Spinal cord (tissue), 10 donors: Measurements from ENCODE around the gene GZF1. TPM values are rescaled to one million over a fixed set of nuclear protein-coding genes. Genes with fewer than 3 reads are reported as not detected.

Experiments used
- DNase-seq, 6 donors: peaks; one replicate each; pipeline versions ENCODE4 v3.0.0 to v3.0.0-alpha.2; 2013 to 2015; ENCODE audit warnings: low spot score in 6 of 6, low read depth in 4 of 6
- H3K27ac ChIP-seq: one replicate; pipeline ENCODE4 v1.5.1; 2013; ENCODE audit warnings: low read depth, low read length, control low read depth
- H3K27me3 ChIP-seq: one replicate; pipeline ENCODE4 v1.6.1; 2013; ENCODE audit warnings: low read length; ENCODE audit not compliant: control insufficient read depth, insufficient read depth
- H3K36me3 ChIP-seq: one replicate; pipeline ENCODE4 v1.6.1; 2013; ENCODE audit warnings: low read length; ENCODE audit not compliant: control insufficient read depth, insufficient read depth
- H3K4me1 ChIP-seq: one replicate; pipeline ENCODE4 v1.6.1; 2013; ENCODE audit warnings: low read length; ENCODE audit not compliant: control insufficient read depth, insufficient read depth
- H3K4me3 ChIP-seq: one replicate; pipeline ENCODE4 v1.5.1; 2013; ENCODE audit warnings: low read depth, low read length, control low read depth
- H3K9me3 ChIP-seq: one replicate; pipeline ENCODE4 v1.6.1; 2013; ENCODE audit warnings: low read length; ENCODE audit not compliant: control insufficient read depth, insufficient read depth
- WGBS: methylation state at CpG from one replicate; pipeline ENCODE4 v1.1.5; 2013; ENCODE audit warnings: missing lambda C conversion rate; ENCODE audit not compliant: insufficient coverage; 5-methylcytosine and 5-hydroxymethylcytosine counted together
- long read RNA-seq, 4 donors: transcript quantifications; one replicate each; lab custom pipeline, GENCODE V29; 2026
- polyA plus RNA-seq, 2 donors: library from polyadenylated mRNA; unstranded; fragments of 120-200 nt; gene quantifications; one replicate each; pipeline ENCODE4 v1.2.1, GENCODE V29; 2013; ENCODE audit not compliant: insufficient read length in 2 of 2
- total RNA-seq, 2 donors: library from RNA; depleted of rRNA in 1 of 2; stranded (reverse); fragments of 120-200 nt in 1 of 2; fragments of >200 nt in 1 of 2; gene quantifications; one replicate each; pipeline versions ENCODE4 v1.2.3 to v1.2.4, GENCODE V29; 2013 to 2014
- donor health status: healthy.

The GZF1 gene
- total RNA-seq (10 to 100 TPM; 22.6 to 23.7 TPM), polyA plus RNA-seq (10 to 100 TPM; 21.1 to 22.7 TPM)
- long read RNA-seq, donor 1, full-length matches to known transcripts, result 4 of 4 reads
- long read RNA-seq, donor 1, partial matches to known transcripts, result 0 of 4 reads
- long read RNA-seq, donor 1, other reads (novel, unspliced or antisense), result 0 of 4 reads
- long read RNA-seq, donor 2, full-length matches to known transcripts, result 1 of 1 reads
- long read RNA-seq, donor 2, partial matches to known transcripts, result 0 of 1 reads
- long read RNA-seq, donor 2, other reads (novel, unspliced or antisense), result 0 of 1 reads
- long read RNA-seq, donor 3, full-length matches to known transcripts, result 3 of 3 reads
- long read RNA-seq, donor 3, partial matches to known transcripts, result 0 of 3 reads
- long read RNA-seq, donor 3, other reads (novel, unspliced or antisense), result 0 of 3 reads
- long read RNA-seq, donor 4, result 0 reads

GRCh38 chr20:23361476-23362391 lies at the start of gene GZF1:
Gene GZF1 (plus strand): TSS chr20:23362182. CDS start chr20:23364384, 2,202 bp downstream.
- WGBS, result under 1% methylated on average over 113 of the region's 114 CpGs
- Histone ChIP-seq H3K4me3 (peak within 1 kb of the TSS; percentile 86), H3K4me1 (peaks cover 35% of the 10 kb centered on the region), H3K27me3 (no peaks in the 10 kb centered on the region), H3K9me3 (no peaks in the 10 kb centered on the region), H3K36me3 (peaks cover 15% of the 10 kb centered on the region), H3K27ac (peak within 1 kb of the TSS; percentile 99)
- DNase-seq, result peak; percentile 93 to 99 (median 95)

DNA sequence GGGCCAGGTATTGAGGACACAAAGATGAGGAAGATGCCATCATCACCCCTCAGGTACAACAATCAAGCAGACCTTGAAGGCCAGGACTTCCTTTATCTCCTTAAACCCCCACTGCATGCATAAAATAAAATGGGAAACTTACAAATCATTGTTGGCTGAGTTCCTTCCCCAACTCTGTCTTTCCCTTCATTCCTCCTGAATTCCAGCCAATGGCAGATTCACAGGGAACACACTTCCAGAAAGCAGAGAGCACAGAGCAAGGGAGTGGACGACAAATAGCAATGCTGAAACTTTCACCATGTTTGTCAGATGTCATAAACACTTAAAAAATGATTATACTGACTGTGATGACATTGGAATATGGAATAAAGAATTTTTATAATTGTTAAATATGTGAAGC lies 48.7 kb upstream of the GZF1 start:
- no peaks in the 10 kb centered on the region for H3K36me3 ChIP-seq
- no peak for DNase-seq

GRCh38 chr20:23314699-23315098 lies 47.3 kb upstream of the GZF1 start:
- peak in 1 of 6 donors; percentile 55 for DNase-seq
- Histone ChIP-seq H3K4me1 (peaks cover 2% of the 10 kb centered on the region), H3K4me3 (no peak overlapping the region), H3K36me3 (no peaks in the 10 kb centered on the region), H3K9me3 (no peaks in the 10 kb centered on the region), H3K27me3 (no peaks in the 10 kb centered on the region), H3K27ac (peak overlapping the region; percentile 48)
- 71% methylated on average over 5 of the region's 5 CpGs for WGBS

More for the DNA sequence above, 48.7 kb upstream of the GZF1 start:
- Histone ChIP-seq H3K27ac (no peak overlapping the region), H3K4me1 (peaks cover 2% of the 10 kb centered on the region), H3K4me3 (no peak overlapping the region), H3K27me3 (no peaks in the 10 kb centered on the region), H3K9me3 (no peaks in the 10 kb centered on the region)
- no CpG with 5 or more reads among the region's 1 CpG for WGBS

GRCh38 chr20:23315099-23315498 lies 46.9 kb upstream of the GZF1 start:
- Histone ChIP-seq H3K9me3 (no peaks in the 10 kb centered on the region), H3K27ac (peak overlapping the region; percentile 48), H3K4me1 (peaks cover 2% of the 10 kb centered on the region), H3K4me3 (no peak overlapping the region), H3K36me3 (no peaks in the 10 kb centered on the region), H3K27me3 (no peaks in the 10 kb centered on the region)
- peak in 1 of 6 donors; percentile 71 for DNase-seq
- WGBS, result 67% methylated on average over 9 of the region's 9 CpGs

GRCh38 chr20:23316626-23317025 lies 45.4 kb upstream of the GZF1 start:
- Histone ChIP-seq H3K9me3 (no peaks in the 10 kb centered on the region), H3K4me3 (no peak overlapping the region), H3K4me1 (peaks cover 2% of the 10 kb centered on the region), H3K27ac (no peak overlapping the region), H3K27me3 (no peaks in the 10 kb centered on the region), H3K36me3 (no peaks in the 10 kb centered on the region)
- 91% methylated on average over 2 of the region's 3 CpGs for WGBS
- no peak for DNase-seq

DNA sequence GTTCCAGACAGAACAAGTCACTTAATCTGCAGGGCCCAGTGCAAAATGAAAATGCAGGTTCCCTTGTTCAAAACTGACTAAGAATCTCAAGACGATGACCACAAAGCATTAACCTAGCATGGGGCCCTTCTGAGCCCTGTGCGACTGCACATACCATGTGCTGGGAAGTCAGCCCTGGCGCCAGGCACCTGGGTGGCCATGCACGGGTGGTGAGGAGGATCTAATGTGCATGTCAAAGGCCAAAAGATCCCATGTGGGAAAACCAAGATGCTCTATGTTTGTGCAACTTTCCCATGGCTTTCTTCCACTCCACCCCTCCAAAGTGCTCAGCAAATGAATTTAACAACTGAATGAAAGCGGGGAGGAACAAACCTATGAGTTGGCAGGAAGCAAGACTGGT lies 44.9 kb upstream of the GZF1 start:
- no peaks in the 10 kb centered on the region for H3K9me3 ChIP-seq
- WGBS, result 94% methylated on average over 2 of the region's 5 CpGs
- H3K27ac ChIP-seq, result no peak overlapping the region
- no peaks in the 10 kb centered on the region for H3K27me3 ChIP-seq
- no peaks in the 10 kb centered on the region for H3K36me3 ChIP-seq
- no peak overlapping the region for H3K4me3 ChIP-seq
- no peak for DNase-seq
- peaks cover 2% of the 10 kb centered on the region for H3K4me1 ChIP-seq

- Histone ChIP-seq H3K27ac (no peak overlapping the region), H3K9me3 (no peaks in the 10 kb centered on the region), H3K4me3 (no peak overlapping the region), H3K36me3 (no peaks in the 10 kb centered on the region), H3K27me3 (no peaks in the 10 kb centered on the region), H3K4me1 (peaks cover 2% of the 10 kb centered on the region)
- WGBS, result 73% methylated on average over 3 of the region's 5 CpGs
- DNase-seq, result peak in 1 of 6 donors; percentile 13
These were observed 43.6 kb upstream of the GZF1 start for GRCh38 chr20:23318347-23318746.

DNA sequence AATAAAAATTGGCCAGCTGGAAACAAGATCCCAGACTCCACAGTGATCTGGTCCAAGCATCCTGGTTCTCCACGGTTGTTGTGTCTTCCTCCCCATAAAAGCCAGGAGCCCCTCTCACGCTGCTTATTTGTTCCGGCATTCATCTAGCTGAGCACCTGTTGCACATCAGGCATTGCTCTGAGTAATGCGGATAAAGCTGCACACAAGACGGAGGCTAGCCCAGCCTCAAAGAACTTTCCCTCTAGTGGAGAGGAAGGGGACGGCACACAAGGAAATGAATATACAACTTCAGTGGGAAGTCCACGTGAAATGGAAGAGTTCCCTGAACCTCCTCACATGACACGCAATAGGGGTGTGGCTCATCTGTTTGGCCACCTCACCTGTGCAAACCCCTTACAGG lies 41.7 kb upstream of the GZF1 start:
- H3K4me1 ChIP-seq, result no peaks in the 10 kb centered on the region
- no peak for DNase-seq
- H3K4me3 ChIP-seq, result no peak overlapping the region
- H3K27me3 ChIP-seq, result no peaks in the 10 kb centered on the region
- H3K9me3 ChIP-seq, result no peaks in the 10 kb centered on the region
- no peaks in the 10 kb centered on the region for H3K36me3 ChIP-seq
- 82% methylated on average over 6 of the region's 8 CpGs for WGBS
- H3K27ac ChIP-seq, result no peak overlapping the region

DNA sequence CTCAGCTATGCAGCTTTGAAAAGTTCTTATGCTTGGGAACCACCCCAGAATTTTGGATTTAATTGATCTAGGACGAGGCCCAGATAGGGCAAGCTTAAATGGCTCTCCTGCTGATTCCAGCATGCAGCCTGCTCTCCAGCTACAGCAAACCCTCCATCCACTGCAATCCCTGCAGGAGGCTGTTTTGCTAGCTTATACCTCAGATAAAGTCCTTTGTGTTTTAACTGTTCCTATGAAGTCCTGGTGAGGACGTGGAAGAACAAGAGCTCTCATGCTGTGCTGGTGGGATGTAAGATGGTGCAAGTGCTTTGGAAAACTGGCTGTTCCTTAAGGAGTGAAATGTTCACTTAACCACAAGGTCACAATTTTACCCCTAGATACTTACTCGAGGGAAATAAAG lies 36.9 kb upstream of the GZF1 start:
- Histone ChIP-seq H3K4me1 (no peaks in the 10 kb centered on the region), H3K9me3 (no peaks in the 10 kb centered on the region), H3K27ac (no peak overlapping the region), H3K27me3 (no peaks in the 10 kb centered on the region), H3K4me3 (no peak overlapping the region), H3K36me3 (no peaks in the 10 kb centered on the region)
- WGBS, result 30% methylated on average over 1 of the region's 3 CpGs
- DNase-seq, result peak in 1 of 6 donors; percentile 29
